Activated CD8-positive, alpha-beta memory T cell treated with anti-CD3 and anti-CD28 coated beads, Interleukin-2, amount 50 U/mL, for 4 hours (primary cell): ENCODE data around the gene WWC2.
"Not testable (repeated sequence)": the region's sequence is repeated elsewhere in the genome, so short reads cannot be mapped to it uniquely, and the experiment has no call there.

ENCODE experiments used
- DNase-seq: peaks from one replicate; pipeline ENCODE4 v3.0.0-alpha.2; 2020

Gene WWC2

GRCh38 chr4:183100827-183101226, 1.8 kb downstream of the WWC2 start:
- DNase-seq: no peak

DNA sequence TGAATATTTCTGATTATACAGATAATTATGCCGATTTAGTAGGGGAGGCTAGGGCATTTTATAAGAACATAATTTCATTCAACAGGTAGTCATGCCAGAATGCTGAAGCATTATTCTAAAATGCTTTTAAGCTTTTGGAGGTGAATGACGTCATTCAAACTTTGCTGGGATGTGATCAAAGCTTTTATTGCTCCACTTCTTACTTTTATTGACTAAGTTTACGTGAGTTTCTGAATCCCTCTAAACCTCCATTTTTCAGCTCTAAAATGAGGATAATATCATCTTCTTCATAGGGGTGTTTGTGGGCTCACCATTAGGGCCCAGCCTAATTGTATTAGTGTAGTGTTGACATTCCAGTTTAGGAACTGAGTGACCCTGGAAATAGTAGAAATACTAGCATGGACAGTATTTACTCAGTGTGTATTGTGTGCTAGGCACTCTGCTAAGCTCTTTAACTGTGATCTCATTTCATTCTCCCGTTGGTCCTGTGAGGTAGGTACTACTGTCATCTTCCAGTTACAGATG, 3.0 kb downstream of the WWC2 start:
- no peak for DNase-seq

GRCh38 chr4:183105092-183105491, 6.0 kb downstream of the WWC2 start:
- no peak for DNase-seq

DNA sequence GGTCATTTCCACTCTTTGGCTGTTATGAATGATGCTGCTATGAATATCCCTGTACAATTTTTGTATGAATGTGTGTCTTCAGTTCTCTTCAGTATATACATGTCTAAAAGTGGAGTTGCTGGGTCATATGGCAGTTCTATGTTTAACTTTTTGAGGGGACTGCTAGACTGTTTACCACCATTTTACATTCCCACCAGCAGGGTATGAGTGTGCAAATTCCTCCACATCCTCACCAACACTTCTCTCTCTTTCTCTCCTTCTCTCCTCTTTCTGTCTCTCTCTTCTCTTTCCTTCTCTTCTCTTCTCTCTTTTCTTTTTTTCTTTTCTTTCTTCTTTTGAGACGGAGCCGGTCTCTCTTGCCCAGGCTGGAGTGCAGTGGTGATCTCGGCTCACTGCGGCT, 7.8 kb downstream of the WWC2 start:
- no peak for DNase-seq

DNA sequence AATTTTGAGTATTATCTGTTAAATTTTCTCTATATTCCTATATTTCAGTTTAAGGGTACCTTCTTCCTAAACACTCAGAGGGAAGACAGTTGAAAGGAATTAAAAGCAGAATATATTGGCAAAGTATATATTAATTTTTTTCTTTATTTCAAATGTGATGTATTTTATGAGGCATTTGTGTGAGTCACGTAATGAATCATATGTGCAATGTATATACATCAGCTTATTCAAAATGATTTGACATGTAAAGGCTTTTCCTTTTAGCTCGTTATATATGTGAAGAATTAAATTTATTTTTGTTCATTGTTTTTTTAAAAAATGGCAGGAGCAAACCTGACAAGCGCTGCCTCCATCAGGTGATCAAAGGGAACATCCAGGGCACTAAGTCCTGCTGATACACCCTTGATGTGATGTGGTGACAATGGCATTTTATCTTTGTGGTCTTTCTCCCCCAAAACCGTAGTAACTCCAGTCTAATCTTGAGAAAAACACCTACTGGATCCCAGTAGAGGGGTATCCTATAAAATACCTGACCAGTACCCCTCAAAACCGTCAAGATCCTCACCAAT, 8.9 kb downstream of the WWC2 start:
- DNase-seq: no peak

- no peak for DNase-seq
Observed at GRCh38 chr4:183110244-183110643, 11.2 kb downstream of the WWC2 start.

DNA sequence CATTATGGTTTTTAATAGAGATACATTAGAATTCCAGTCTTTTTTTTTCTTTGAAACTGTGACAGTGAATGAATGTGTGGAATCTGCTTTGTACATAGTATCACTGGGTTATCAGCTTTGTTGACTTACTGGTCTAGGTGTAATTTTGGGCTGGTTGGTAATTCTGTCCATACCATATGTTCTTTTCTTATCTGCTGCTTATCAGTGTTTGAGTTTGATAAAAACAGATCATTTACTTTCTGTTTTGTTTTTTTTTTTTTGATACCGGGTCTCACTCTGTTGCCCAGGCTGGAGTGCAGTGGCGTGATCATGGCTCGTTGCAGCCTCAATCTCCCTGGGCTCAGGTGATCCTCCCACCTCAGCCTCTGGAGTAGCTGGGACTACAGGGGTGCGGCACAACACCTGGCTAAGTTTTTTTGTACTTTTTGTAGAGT, 12.4 kb downstream of the WWC2 start:
- DNase-seq: no peak

GRCh38 chr4:183118141-183118540, 19.1 kb downstream of the WWC2 start:
- DNase-seq: no peak

DNA sequence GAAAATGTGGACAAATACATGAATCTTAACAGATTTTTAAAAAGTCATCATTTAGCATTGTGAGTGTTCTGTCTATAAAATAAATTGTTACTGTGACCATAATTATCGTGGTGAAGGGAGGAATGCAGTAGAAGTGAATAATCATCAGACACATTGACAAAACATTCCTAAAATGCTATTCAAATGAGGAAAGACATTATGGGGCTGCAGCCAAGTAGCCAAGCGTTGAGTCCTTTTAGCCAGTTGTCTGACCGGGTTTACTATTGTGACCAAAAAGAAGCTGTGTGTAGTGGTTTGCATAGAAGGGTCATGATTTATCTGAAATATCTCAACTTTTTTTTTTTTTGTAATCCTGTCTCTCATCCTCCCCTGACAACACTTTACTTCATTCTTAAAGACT, 19.5 kb downstream of the WWC2 start:
- DNase-seq: no peak

DNA sequence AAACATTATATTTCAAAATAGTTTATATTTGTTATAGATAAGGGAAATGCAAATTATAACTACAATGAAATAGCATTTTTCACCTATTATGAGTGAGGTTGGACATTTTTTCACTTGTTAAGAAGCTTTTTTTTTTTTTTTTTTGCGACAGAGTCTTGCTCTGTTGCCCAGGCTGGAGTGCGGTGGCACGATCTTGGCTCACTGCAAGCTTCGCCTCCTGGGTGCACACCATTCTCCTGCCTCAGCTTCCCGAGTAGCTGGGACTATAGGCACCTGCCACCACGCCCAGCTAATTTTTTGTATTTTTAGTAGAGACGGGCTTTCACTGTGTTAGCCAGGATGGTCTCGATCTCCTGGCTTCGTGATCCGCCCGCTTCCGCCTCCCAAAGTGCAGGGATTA, 22.6 kb downstream of the WWC2 start:
- DNase-seq: not testable (repeated sequence)

- no peak for DNase-seq
Observed at GRCh38 chr4:183124228-183124627, 25.2 kb downstream of the WWC2 start.

DNA sequence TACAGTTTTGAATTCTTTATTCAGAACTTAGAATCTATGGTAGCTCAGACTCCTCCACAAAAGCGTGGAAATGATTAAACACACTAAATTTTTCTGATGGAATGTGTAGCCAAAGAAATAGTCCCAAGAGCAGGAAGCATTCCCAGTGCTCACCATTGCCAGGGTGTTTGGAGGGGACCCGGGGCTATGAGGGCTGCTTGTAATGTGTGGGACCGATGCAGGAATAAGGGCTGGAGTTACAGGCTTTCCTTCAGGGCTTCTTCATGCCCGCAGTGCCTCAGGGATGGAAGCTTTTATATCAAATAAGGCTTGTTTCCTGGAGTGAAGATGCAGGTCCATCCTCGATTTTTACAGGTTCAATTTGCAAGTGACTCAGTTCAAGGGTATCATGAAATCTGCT, 25.8 kb downstream of the WWC2 start:
- DNase-seq: no peak

DNA sequence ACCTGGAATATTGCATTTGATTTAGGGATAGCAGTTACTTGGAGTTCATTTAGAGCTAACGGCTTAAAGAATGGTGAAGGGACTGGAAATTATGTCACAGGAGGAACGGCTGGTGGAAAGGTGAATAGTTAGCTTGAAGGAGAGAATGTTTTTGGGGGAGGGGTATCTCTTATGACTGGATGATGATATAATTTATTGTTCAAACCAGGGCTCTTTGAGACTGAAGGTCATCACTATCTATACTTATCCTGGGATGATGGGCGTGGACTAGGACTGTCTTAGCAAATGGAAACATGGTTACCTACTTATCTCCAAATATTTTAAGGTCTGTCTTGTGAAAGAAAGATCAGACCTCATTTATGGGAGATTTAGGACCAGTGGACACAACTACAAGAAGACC, 30.1 kb downstream of the WWC2 start:
- DNase-seq: no peak

GRCh38 chr4:183129675-183130074, 30.6 kb downstream of the WWC2 start:
- no peak for DNase-seq

- no peak for DNase-seq
Observed at GRCh38 chr4:183130328-183131155, 31.5 kb downstream of the WWC2 start.

DNA sequence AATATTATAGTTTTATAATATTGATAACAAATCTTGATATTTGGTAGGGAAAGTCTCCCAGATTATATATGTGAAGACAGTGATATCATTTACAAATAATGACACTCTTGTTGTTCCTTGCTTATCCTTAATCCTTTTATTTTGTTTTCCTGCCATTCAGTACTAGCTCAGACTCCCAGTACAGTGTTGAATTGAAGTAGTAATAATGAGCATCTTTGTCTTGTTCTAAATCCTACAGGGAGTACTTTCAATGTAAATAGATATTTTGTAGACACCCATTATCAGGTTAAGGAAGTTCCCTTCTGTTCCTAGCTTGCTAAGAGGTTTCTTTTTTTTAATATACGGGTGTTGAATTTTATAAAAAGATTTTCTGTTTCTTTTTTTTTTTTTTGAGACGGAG, 33.0 kb downstream of the WWC2 start:
- no peak for DNase-seq

DNA sequence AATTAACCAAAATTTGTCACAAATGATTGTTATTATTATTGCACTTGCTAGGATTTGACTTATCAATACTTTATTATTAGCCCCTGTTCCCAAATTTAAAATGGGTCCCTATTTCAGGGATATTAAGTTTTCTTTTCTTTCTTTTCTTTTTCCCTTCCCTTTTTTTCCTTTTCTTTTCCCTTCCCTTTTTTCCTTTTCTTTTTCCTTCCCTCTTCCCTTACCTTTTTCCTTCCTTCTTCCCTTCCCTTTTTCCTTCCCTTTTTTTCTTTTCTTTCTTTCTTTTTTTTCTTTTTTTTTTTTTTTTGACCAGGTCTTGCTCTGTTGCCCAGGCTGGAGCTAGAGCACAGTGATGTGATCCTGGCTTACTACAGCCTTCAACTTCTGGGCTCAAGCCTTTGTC, 33.8 kb downstream of the WWC2 start:
- no peak for DNase-seq

DNA sequence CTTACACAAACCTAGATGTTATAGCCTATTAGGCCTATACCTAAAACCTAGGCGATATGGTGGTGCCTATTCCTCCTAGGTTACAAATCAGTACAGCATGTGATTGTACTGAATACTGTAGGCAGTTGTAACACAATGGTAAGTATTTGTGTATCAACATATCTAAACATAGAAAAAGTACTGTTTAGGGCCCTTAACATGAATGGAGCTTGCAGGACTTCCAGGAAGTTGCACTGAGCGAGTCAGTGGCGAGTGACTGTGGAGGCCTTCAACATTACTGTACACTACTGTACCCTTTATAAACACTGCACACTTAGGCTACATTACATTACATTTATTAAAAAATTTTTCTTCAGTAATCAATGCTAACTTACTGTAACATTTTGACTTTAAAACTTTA, 37.8 kb downstream of the WWC2 start:
- DNase-seq: no peak

DNA sequence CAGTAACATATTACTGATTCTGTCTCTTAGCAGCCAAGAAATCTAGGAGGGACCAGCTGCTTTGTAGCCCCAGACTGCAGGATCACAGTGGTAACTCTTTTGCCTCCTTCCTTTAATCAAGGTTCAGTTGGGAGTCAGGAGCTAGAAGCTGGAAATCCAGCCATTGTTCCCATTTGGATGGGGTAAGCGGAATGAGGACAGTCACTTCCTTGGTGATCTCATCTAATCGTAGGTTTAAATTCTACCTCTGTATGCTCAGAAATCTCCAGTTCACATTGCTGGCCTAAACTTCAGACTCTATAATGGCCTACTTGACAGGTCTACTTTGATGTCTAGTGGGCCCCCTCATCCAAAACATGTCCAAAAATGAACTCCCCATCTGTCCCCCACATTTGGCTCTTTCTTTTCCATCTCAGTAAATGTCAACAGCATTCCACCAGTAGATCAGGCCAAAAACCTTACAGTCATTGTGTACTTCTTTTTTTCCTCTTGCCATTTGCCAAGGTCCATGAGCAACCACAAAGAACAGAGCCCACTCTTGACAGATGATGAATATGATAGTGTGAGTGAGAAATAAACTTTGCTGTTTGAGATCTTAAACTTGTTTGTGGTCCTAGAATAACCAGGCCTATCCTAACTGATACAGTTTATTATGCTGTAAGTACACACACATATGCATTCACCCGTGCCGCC, 40.1 kb downstream of the WWC2 start:
- DNase-seq: no peak

DNA sequence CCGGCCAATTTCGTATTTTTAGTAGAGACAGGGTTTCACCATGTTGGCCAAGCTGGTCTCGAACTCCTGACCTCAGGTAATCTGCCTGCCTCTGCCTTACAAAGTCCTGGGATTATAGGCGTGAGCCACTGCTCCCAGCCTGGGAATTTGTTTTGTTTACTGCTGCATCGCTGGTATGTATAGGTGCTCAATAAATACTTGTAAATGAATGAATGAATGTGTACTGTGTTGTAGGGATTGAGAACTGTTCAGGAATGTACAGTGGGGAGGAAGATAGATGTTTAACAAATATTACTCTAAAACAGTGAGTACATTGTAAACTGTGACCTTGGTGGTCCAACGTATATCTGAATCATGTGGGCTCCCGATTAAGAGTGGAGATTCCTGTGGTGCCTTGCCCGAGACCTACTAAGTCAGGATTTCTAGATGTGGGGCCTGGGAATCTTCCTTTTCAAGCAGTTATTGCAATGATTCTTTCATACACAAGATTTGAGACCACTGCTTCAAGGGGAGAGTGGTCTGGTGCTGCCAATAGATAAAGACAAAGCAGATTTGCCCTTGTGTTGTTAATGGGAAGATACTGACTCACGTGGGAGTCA, 41.0 kb downstream of the WWC2 start:
- no peak for DNase-seq

- no peak for DNase-seq
Observed at GRCh38 chr4:183140911-183141320, 41.9 kb downstream of the WWC2 start.

DNA sequence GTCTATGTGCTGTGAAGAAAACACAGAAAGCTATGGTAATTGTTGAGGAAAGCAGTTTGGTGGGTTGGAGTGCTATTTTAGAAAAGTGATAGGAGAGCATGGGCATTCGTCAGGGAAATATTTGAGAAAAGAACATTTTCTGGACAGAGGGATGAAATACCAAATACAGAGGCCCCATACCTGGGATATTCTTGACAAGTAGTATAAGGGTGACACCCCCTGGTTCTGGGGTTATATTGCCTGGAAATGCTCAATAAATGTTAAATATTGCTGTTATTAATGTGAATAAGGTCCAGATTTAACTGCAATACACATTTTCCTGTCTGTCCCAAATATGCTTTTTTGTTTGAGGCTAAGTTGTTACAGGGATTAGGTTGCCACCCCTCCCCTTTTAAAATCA, 42.9 kb downstream of the WWC2 start:
- no peak for DNase-seq
